Keratinocyte (primary cell): ENCODE data around the gene RBPJL. TPM values are rescaled to one million over a fixed set of nuclear protein-coding genes. Genes with fewer than 3 reads are reported as not detected.
A peak's percentile ranks its signal among the peaks of the same experiment; 100 is the strongest.

ENCODE experiments used
- DNase-seq: peaks from one replicate; pipeline ENCODE4 v3.0.0-alpha.2; 2011; ENCODE audit warnings: low read depth, missing footprints, low spot score
- FAIRE-seq: peaks from 2 replicates; lab custom pipeline; 2011; peaks lifted over from hg19 to GRCh38; lab: Jason Lieb, UNC
- H2AFZ ChIP-seq: 2 replicates; pipeline ENCODE4 v1.6.0; 2012; ENCODE audit warnings: low read length, control low read depth, inconsistent platforms; ENCODE audit not compliant: control insufficient read depth
- H3K27ac ChIP-seq: 2 replicates; pipeline ENCODE4 v1.5.1; 2011; ENCODE audit warnings: low read length; ENCODE audit not compliant: control insufficient read depth, insufficient read depth
- H3K27me3 ChIP-seq: 3 replicates; pipeline ENCODE4 v1.6.0; 2011; ENCODE audit warnings: low read length; ENCODE audit not compliant: control insufficient read depth, insufficient read depth; ENCODE audit errors: extremely low read depth
- H3K36me3 ChIP-seq, 2 experiments: 2 replicates in 1 of 2; 3 replicates in 1 of 2; pipeline ENCODE4 v1.5.1; 2011; ENCODE audit warnings: low read length in 2 of 2, mild to moderate bottlenecking in 1 of 2; ENCODE audit not compliant: control insufficient read depth in 2 of 2, insufficient read depth in 2 of 2; ENCODE audit errors: extremely low read depth in 1 of 2
- H3K4me1 ChIP-seq: 3 replicates; pipeline ENCODE4 v1.5.1; 2011; ENCODE audit warnings: low read length; ENCODE audit not compliant: control insufficient read depth, insufficient read depth; ENCODE audit errors: extremely low read depth
- H3K4me2 ChIP-seq: 3 replicates; pipeline ENCODE4 v1.6.0; 2011; ENCODE audit warnings: low read depth, low read length; ENCODE audit not compliant: control insufficient read depth, insufficient read depth; ENCODE audit errors: extremely low read depth
- H3K4me3 ChIP-seq, 3 experiments: fragments of 200-600 bp in 1 of 3; sonication (generic) in 1 of 3; 2 replicates in 2 of 3; 3 replicates in 1 of 3; pipeline ENCODE4 v1.5.1; 2011 to 2016; ENCODE audit warnings: low read length in 3 of 3, mild to moderate bottlenecking in 3 of 3, control low read depth in 2 of 3, inconsistent platforms in 1 of 3, low read depth in 1 of 3, mixed read lengths in 1 of 3, mixed run types in 1 of 3, moderate library complexity in 1 of 3; ENCODE audit not compliant: control insufficient read depth in 2 of 3, insufficient read depth in 2 of 3; ENCODE audit errors: extremely low read depth in 1 of 3
- H3K79me2 ChIP-seq: 2 replicates; pipeline ENCODE4 v1.6.0; 2012; ENCODE audit warnings: low read length; ENCODE audit not compliant: control insufficient read depth, insufficient read depth
- H3K9ac ChIP-seq: 3 replicates; pipeline ENCODE4 v1.6.0; 2011; ENCODE audit warnings: low read length; ENCODE audit not compliant: control insufficient read depth, insufficient read depth; ENCODE audit errors: extremely low read depth
- H3K9me1 ChIP-seq: 3 replicates; pipeline ENCODE4 v1.6.0; 2011; ENCODE audit warnings: low read length; ENCODE audit not compliant: control insufficient read depth, insufficient read depth; ENCODE audit errors: extremely low read depth
- H3K9me3 ChIP-seq: 2 replicates; pipeline ENCODE4 v1.5.1; 2012; ENCODE audit warnings: low read depth, low read length; ENCODE audit not compliant: control insufficient read depth
- H4K20me1 ChIP-seq: 3 replicates; pipeline ENCODE4 v1.6.0; 2011; ENCODE audit warnings: low read length; ENCODE audit not compliant: control insufficient read depth, insufficient read depth; ENCODE audit errors: extremely low read depth
- EZH2 ChIP-seq: IDR thresholded peaks from one replicate; pipeline ENCODE4 v1.6.1; 2012; ENCODE audit warnings: inconsistent platforms, mild to moderate bottlenecking, low read length, moderate library complexity
- dilution Hi-C: fragments of 300-500 bp; cut with MboI; formaldehyde crosslinking; loops from one replicate; pipeline ENCODE4 v1.7.0; 2020; ENCODE audit warnings: low sequenced_read_pairs; ENCODE audit not compliant: extremely low pct_ligation_motif_present
- polyA plus RNA-seq, 5 experiments: library from polyadenylated mRNA; depleted of rRNA in 3 of 5; stranded (reverse) in 3 of 5; stranded (forward) in 1 of 5; unstranded in 1 of 5; fragments of >200 nt; gene quantifications; 1 replicate in 1 of 5; 2 replicates in 3 of 5; 3 replicates in 1 of 5; pipeline versions ENCODE4 v1.2.1 to v1.2.3, GENCODE V29; 2011 to 2012; ENCODE audit warnings: missing spikeins in 2 of 5, low read depth in 1 of 5, low replicate concordance in 1 of 5
- TF ChIP-seq, protein P1 (sequence below), 3 experiments: IDR thresholded peaks in 1 of 3; conservative IDR thresholded peaks in 1 of 3; optimal IDR thresholded peaks in 1 of 3; 2 replicates in 2 of 3; 3 replicates in 1 of 3; pipeline versions ENCODE3 to v1.5.1; 2011; ENCODE audit warnings: low read length in 3 of 3, mild to moderate bottlenecking in 3 of 3, moderate library complexity in 2 of 3, control low read depth in 1 of 3, inconsistent platforms in 1 of 3; ENCODE audit not compliant: insufficient read depth in 2 of 3; ENCODE audit errors: extremely low read depth in 1 of 3

The RBPJL gene
- polyA plus RNA-seq, 1 donor (not counting 4 experiments of a cell fraction or from before 2014, with no cell fraction given): not detected

DNA sequence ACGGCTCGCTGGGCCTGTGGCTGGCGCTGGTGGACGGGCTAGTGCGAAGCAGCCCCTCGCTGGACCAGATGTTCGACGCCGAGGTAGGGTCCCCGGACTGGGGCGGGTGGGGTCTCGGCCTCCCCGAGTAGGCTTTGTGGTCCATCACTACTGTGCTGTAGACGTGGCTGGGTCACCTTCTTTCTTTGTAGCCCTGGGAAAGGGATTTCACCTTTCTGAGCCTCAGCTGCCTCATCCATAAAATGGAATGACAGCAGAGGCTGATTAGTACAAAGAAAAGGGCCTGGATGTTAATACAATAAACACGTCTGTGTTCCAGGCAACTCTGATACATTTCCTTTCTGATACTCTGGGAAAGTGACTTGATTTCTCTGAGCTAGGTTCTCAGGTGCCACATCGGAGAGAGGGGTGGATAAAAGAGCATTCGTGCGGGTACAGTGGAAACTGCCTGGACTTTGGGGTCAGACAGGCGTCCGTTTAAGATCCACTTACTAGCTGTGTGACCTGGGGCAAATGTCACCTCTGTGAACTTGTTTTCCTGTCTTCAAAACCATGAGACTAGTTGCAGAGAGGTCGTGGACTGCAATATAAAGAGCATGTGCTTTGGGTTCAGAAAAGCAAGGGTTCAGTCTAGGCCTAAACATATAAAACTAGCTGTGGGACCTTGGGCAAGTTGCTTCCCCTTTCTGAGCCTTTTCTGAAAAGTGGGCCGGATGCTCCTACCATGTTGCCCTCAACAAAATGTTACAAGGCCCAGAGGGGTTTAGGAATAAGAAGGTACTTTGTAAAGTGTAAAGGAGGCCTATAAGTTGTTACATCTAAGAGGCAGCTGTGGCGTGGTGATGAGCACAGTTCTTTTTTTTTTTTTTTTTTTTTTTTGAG, 57.2 kb downstream of the RBPJL start:
- H3K4me1 ChIP-seq: peaks cover 23% of the 10 kb centered on the region
- peaks cover 19% of the 10 kb centered on the region for H3K79me2 ChIP-seq
- H3K4me2 ChIP-seq: peak overlapping the region; percentile 89
- H3K27me3 ChIP-seq: no peaks in the 10 kb centered on the region
- H3K9me3 ChIP-seq: no peaks in the 10 kb centered on the region
- peak overlapping the region; percentile 85 for H3K4me3 ChIP-seq
- FAIRE-seq (no peak), DNase-seq (no peak)
- no peaks in the 10 kb centered on the region for H3K9me1 ChIP-seq
- H2AFZ ChIP-seq: peak overlapping the region; percentile 91
- dilution Hi-C loops: no loop called here
- H4K20me1 ChIP-seq: no peaks in the 10 kb centered on the region
- peak overlapping the region; percentile 95 for H3K9ac ChIP-seq
- H3K27ac ChIP-seq: peak overlapping the region; percentile 97
- peaks cover 12 to 23% of the 10 kb centered on the region in 2 experiments for H3K36me3 ChIP-seq
- TF ChIP-seq, protein P1, sequence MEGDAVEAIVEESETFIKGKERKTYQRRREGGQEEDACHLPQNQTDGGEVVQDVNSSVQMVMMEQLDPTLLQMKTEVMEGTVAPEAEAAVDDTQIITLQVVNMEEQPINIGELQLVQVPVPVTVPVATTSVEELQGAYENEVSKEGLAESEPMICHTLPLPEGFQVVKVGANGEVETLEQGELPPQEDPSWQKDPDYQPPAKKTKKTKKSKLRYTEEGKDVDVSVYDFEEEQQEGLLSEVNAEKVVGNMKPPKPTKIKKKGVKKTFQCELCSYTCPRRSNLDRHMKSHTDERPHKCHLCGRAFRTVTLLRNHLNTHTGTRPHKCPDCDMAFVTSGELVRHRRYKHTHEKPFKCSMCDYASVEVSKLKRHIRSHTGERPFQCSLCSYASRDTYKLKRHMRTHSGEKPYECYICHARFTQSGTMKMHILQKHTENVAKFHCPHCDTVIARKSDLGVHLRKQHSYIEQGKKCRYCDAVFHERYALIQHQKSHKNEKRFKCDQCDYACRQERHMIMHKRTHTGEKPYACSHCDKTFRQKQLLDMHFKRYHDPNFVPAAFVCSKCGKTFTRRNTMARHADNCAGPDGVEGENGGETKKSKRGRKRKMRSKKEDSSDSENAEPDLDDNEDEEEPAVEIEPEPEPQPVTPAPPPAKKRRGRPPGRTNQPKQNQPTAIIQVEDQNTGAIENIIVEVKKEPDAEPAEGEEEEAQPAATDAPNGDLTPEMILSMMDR (optimal IDR thresholded peaks at IDR 0.05 in 1 of 3, IDR thresholded peaks at IDR 0.05 in 1 of 3, conservative IDR thresholded peaks at IDR 0.05 in 1 of 3; ENCODE audit: extremely low read depth in 1 of 3, insufficient read depth in 2 of 3, low read length in 3 of 3): no peak
- no peak for TF ChIP-seq EZH2

DNA sequence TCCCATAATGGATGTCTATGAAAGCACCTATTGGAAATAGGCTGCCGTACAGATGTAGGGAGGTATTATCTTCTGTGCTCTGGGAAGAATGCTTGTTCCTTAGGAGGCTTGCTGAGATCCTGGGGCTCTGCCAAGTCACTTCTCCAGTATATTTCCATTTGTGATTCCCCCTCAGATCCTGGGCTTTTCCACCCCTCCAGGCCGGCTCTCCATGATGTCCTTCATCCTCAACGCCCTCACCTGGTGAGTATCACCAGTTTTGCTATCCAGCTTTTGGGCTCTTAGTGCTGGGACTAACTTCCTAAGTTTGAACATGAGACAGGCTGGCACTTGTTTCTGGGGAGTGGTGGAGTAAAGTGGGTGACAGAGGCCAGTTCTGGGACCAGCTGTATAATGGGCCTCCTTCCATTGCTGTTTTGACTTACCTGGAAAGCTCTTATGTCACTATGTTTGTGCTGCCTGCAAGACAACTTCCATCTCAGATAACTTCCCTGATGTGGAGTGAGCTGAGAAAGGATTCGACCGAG, 58.9 kb downstream of the RBPJL start:
- H3K9me3 ChIP-seq: no peaks in the 10 kb centered on the region
- peaks cover 19% of the 10 kb centered on the region for H3K79me2 ChIP-seq
- H4K20me1 ChIP-seq: no peaks in the 10 kb centered on the region
- TF ChIP-seq, protein P1 (optimal IDR thresholded peaks at IDR 0.05 in 1 of 3, IDR thresholded peaks at IDR 0.05 in 1 of 3, conservative IDR thresholded peaks at IDR 0.05 in 1 of 3; ENCODE audit: extremely low read depth in 1 of 3, insufficient read depth in 2 of 3, low read length in 3 of 3): peak in 1 of 3 experiments; percentile 9
- TF ChIP-seq EZH2: no peak
- H3K36me3 ChIP-seq: peaks cover 12 to 23% of the 10 kb centered on the region in 2 experiments
- DNase-seq (no peak), FAIRE-seq (no peak)
- H3K27ac ChIP-seq: no peak overlapping the region
- H3K4me1 ChIP-seq: peaks cover 9% of the 10 kb centered on the region
- no peak overlapping the region for H3K4me3 ChIP-seq
- H3K9me1 ChIP-seq: no peaks in the 10 kb centered on the region
- H3K4me2 ChIP-seq: no peak overlapping the region
- H3K27me3 ChIP-seq: no peaks in the 10 kb centered on the region
- dilution Hi-C loops: no loop called here
- no peak overlapping the region for H3K9ac ChIP-seq
- H2AFZ ChIP-seq: no peak overlapping the region
